ENCODE data around the gene LRRC34. TPM values are rescaled to one million over a fixed set of nuclear protein-coding genes. Genes with fewer than 3 reads are reported as not detected.

The LRRC34 gene
- total RNA-seq, 1 donor from 2014 or later, result 1.6 TPM

- intact Hi-C loops (cut with micrococcal nuclease), result no loop called here
- DNase-seq, result no peak
- ATAC-seq, result no peak
Measured at GRCh38 chr3:169822091-169822490, 9.4 kb upstream of the LRRC34 start.

- intact Hi-C loops (cut with micrococcal nuclease), result no loop called here
- DNase-seq, result no peak
- no peak for ATAC-seq
Measured at GRCh38 chr3:169818316-169818715, 5.6 kb upstream of the LRRC34 start.

- ATAC-seq, result no peak
Measured at GRCh38 chr3:169815590-169816150, 3.0 kb upstream of the LRRC34 start.

GRCh38 chr3:169813757-169814517, 1.2 kb upstream of the LRRC34 start:
- intact Hi-C loops (cut with micrococcal nuclease), result no loop called here

More at GRCh38 chr3:169815590-169816150, 3.0 kb upstream of the LRRC34 start:
- no peak for DNase-seq
- intact Hi-C loops (cut with micrococcal nuclease), result no loop called here

GRCh38 chr3:169813278-169813677, 574 bp upstream of the LRRC34 start:
- DNase-seq (no peak), ATAC-seq (no peak)
- intact Hi-C loops (cut with micrococcal nuclease), result no loop called here

More at GRCh38 chr3:169813757-169814517, 1.2 kb upstream of the LRRC34 start:
- no peak for ATAC-seq
- peak; percentile 38 for DNase-seq

- intact Hi-C loops (cut with micrococcal nuclease), result no loop called here
- peak; percentile 69 for ATAC-seq
Measured at GRCh38 chr3:169811631-169812331, 923 bp downstream of the LRRC34 start.

GRCh38 chr3:169809230-169809795, 3.4 kb downstream of the LRRC34 start:
- intact Hi-C loops (cut with micrococcal nuclease), result no loop called here
- DNase-seq (no peak), ATAC-seq (no peak)

More at GRCh38 chr3:169811631-169812331, 923 bp downstream of the LRRC34 start:
- DNase-seq, result no peak

- intact Hi-C loops (cut with micrococcal nuclease), result no loop called here
- ATAC-seq (no peak), DNase-seq (no peak)
Measured at GRCh38 chr3:169804681-169805080, 8.0 kb downstream of the LRRC34 start.

- intact Hi-C loops (cut with micrococcal nuclease), result no loop called here
- ATAC-seq, result peak; percentile 52
- no peak for DNase-seq
Measured at GRCh38 chr3:169792359-169792758, 20.3 kb downstream of the LRRC34 start.

GRCh38 chr3:169790687-169791429, 21.8 kb downstream of the LRRC34 start:
- no peak for ATAC-seq
- intact Hi-C loops (cut with micrococcal nuclease), result no loop called here

GRCh38 chr3:169790219-169790618, 22.5 kb downstream of the LRRC34 start:
- no peak for ATAC-seq
- intact Hi-C loops (cut with micrococcal nuclease), result no loop called here
- DNase-seq, result no peak

More at GRCh38 chr3:169790687-169791429, 21.8 kb downstream of the LRRC34 start:
- DNase-seq, result no peak

GRCh38 chr3:169787791-169788190, 24.9 kb downstream of the LRRC34 start:
- intact Hi-C loops (cut with micrococcal nuclease), result no loop called here
- ATAC-seq (no peak), DNase-seq (no peak)

- DNase-seq, result no peak
- no peak for ATAC-seq
- intact Hi-C loops (cut with micrococcal nuclease), result no loop called here
Measured at GRCh38 chr3:169787120-169787519, 25.6 kb downstream of the LRRC34 start.

GRCh38 chr3:169781209-169781855, 31.4 kb downstream of the LRRC34 start:
- intact Hi-C loops (cut with micrococcal nuclease), result no loop called here

GRCh38 chr3:169780742-169781141, 32.0 kb downstream of the LRRC34 start:
- ATAC-seq (no peak), DNase-seq (no peak)
- intact Hi-C loops (cut with micrococcal nuclease), result no loop called here

More at GRCh38 chr3:169781209-169781855, 31.4 kb downstream of the LRRC34 start:
- ATAC-seq, result peak; percentile 51
- DNase-seq, result no peak

- intact Hi-C loops (cut with micrococcal nuclease), result no loop called here
- DNase-seq, result no peak
- no peak for ATAC-seq
Measured at GRCh38 chr3:169777822-169778221, 34.9 kb downstream of the LRRC34 start.

GRCh38 chr3:169774186-169774585, 38.5 kb downstream of the LRRC34 start:
- DNase-seq (no peak), ATAC-seq (no peak)
- intact Hi-C loops (cut with micrococcal nuclease), result no loop called here

GRCh38 chr3:169772897-169773816, 39.5 kb downstream of the LRRC34 start, which contains the start of gene MYNN:
Gene MYNN, plus strand, starts transcription at chr3:169773396. Its CDS starts 900 bp downstream, at chr3:169774296.
- intact Hi-C loops (cut with micrococcal nuclease), result no loop called here
- peak; percentile 94 for DNase-seq
- peak; percentile 94 for ATAC-seq

All from left ventricle myocardium superior (tissue), 1 donor.